ENCODE results near the gene SCYGR7. TPM values are rescaled to one million over a fixed set of nuclear protein-coding genes. Genes with fewer than 3 reads are reported as not detected.

The SCYGR7 gene
- total and polyA plus RNA-seq, 10 of the 15 experiments (the other 5 are each of a cell fraction or from before 2014, with no cell fraction given): not detected

- DNase-seq (ENCODE audit: low read depth, low spot score) (no peak), ATAC-seq (no peak; the same call in 2 of the 3 replicates), FAIRE-seq (peak; percentile 13)
- BruUV-seq (replicated peaks): no TSS peak
- H3K4me2 ChIP-seq (ENCODE audit: control insufficient read depth, insufficient read depth): no peak overlapping the region
- CTCF ChIA-PET: interaction anchor here (0.8 to 13.3 kb wide), 23 partner anchors 8 to 537 kb away, joined by 3 to 387 read pairs (median 6); partner anchors contain the start of gene CCL20
- no peak overlapping the region for H3K27ac ChIP-seq (ENCODE audit: control insufficient read depth, insufficient read depth)
- H3K36me3 ChIP-seq (ENCODE audit: control insufficient read depth in 2 of 2, insufficient read depth in 2 of 2, low read length in 1 of 2): no peaks in the 10 kb centered on the region
- H3K9me3 ChIP-seq (replicated peaks; ENCODE audit: control insufficient read depth, insufficient read depth, low read length): no peaks in the 10 kb centered on the region
- no peak overlapping the region for H2AFZ ChIP-seq (ENCODE audit: control insufficient read depth, low read depth, low read length)
- no peak overlapping the region for H3K9ac ChIP-seq (ENCODE audit: control insufficient read depth, insufficient read depth, low read length)
- no peak overlapping the region for H3K4me3 ChIP-seq
- in situ Hi-C loops (cut with MboI) (loop anchor here (25.0 kb wide), 1 partner anchor 938 kb away; the partner anchor contains the start of gene RHBDD1), intact Hi-C loops (cut with micrococcal nuclease; ENCODE audit: unreplicated experiment) (loop anchor here (1.0 kb wide), 2 partner anchors 87 to 109 kb away; no protein-coding TSS in a partner anchor)
- H3K4me1 ChIP-seq (ENCODE audit: control insufficient read depth, insufficient read depth, low read length): no peaks in the 10 kb centered on the region
- 60% methylated on average over 6 of the region's 6 CpGs for WGBS (ENCODE audit: insufficient coverage, insufficient replicate concordance, low lambda C conversion rate, missing lambda C conversion rate)
- no peaks in the 10 kb centered on the region for H4K20me1 ChIP-seq (ENCODE audit: control insufficient read depth, insufficient read depth)
- H3K27me3 ChIP-seq (replicated peaks in 1 of 2; ENCODE audit: control insufficient read depth in 2 of 2, insufficient read depth in 2 of 2, low read length in 1 of 2): no peaks in the 10 kb centered on the region
- no peaks in the 10 kb centered on the region for H3K79me2 ChIP-seq (ENCODE audit: control insufficient read depth, insufficient read depth, low read length)
- SMC1A ChIA-PET (ENCODE audit: uncharacterized antibody, unreplicated experiment): interaction anchor here (0.8 to 7.9 kb wide), 8 partner anchors 8 to 300 kb away, joined by 3 to 133 read pairs (median 5); no protein-coding TSS in a partner anchor
- POLR2A ChIA-PET: interaction anchor here (1.7 kb wide), 1 partner anchor 87 kb away, joined by 9 read pairs; no protein-coding TSS in a partner anchor
- RAD21 ChIA-PET (ENCODE audit: unreplicated experiment): interaction anchor here (1.2 to 3.3 kb wide), 7 partner anchors 9 to 116 kb away, joined by 3 to 92 read pairs (median 5); no protein-coding TSS in a partner anchor
- TF ChIP-seq FOXM1 (IDR thresholded peaks at IDR 0.05; ENCODE audit: low read depth, low read length) (no peak), FOS (IDR thresholded peaks at IDR 0.05; ENCODE audit: borderline replicate concordance, extremely low read depth, insufficient read length) (no peak), SUZ12 (IDR thresholded peaks at IDR 0.05; ENCODE audit: unreplicated experiment) (no peak), EED (IDR thresholded peaks at IDR 0.05; ENCODE audit: low read depth) (no peak), KDM1A (IDR thresholded peaks at IDR 0.05; ENCODE audit: borderline replicate concordance) (no peak), MTA2 (IDR thresholded peaks at IDR 0.05; ENCODE audit: low read depth) (no peak), CEBPZ (IDR thresholded peaks at IDR 0.05; ENCODE audit: low read depth, low read length) (no peak), NRF1 (conservative IDR thresholded peaks at IDR 0.05; ENCODE audit: low read depth, low read length) (no peak), HCFC1 (IDR thresholded peaks at IDR 0.05; ENCODE audit: low read length) (no peak), NKRF (conservative IDR thresholded peaks at IDR 0.05) (no peak), SMAD5 (IDR thresholded peaks at IDR 0.05; ENCODE audit: low read depth) (no peak), MYB (IDR thresholded peaks at IDR 0.05; ENCODE audit: borderline replicate concordance, low read depth, low read length) (no peak), ZBED1 (IDR thresholded peaks at IDR 0.05; ENCODE audit: borderline replicate concordance) (no peak), CBX3 (IDR thresholded peaks at IDR 0.05; ENCODE audit: borderline replicate concordance, low read depth) (no peak), SKIL (IDR thresholded peaks at IDR 0.05; ENCODE audit: low read depth, poor library complexity, severe bottlenecking) (no peak), IKZF2 (IDR thresholded peaks at IDR 0.05) (no peak)
Measured at GRCh38 chr2:227774895-227775842, 47.0 kb downstream of the SCYGR7 start.

Measured in GM12878 (cell line).